ENCODE measurements around the gene CDR2. TPM values are rescaled to one million over a fixed set of nuclear protein-coding genes. Genes with fewer than 3 reads are reported as not detected.

CDR2 gene
- total RNA-seq, 1 experiment from 2014 or later: 23.9 TPM

DNA sequence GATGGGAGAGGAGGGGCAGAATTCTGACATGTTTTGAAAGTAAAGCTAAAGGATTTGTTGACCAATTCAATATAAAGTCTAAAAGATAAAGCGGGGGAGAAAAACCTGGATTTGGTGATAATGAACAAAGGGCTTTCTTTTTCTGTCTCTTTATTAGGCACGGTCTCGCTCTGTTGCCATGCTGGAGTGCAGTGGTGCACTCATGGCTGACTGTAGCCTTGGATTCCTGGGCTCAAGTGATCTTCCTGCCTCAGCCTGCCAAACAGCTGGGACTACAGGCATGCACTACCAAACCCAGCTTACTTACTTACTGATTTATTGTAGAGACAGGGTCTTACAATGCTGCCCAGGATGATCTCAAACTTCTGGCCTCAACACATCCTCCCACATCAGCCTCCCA, 7.5 kb downstream of the CDR2 start:
- ChIA-PET CTCF (interaction anchor here (1.8 kb wide), 1 partner anchor 8 kb away, joined by 7 read pairs; no protein-coding TSS in a partner anchor), POLR2A (no interaction called here)
- Mint-ChIP-seq H3K4me3 (ENCODE audit: unreplicated experiment) (no peak overlapping the region), H3K9me3 (ENCODE audit: unreplicated experiment) (no peaks in the 10 kb centered on the region), H3K27ac (ENCODE audit: low read depth, unreplicated experiment) (no peak overlapping the region), H3K27me3 (ENCODE audit: insufficient read depth, unreplicated experiment) (no peaks in the 10 kb centered on the region), H3K4me1 (ENCODE audit: insufficient read depth, unreplicated experiment) (peaks cover 20% of the 10 kb centered on the region), H3K36me3 (ENCODE audit: insufficient read depth, unreplicated experiment) (peaks cover 23% of the 10 kb centered on the region)
- intact Hi-C loops (cut with micrococcal nuclease): no loop called here
- BruUV-seq (replicated peaks): no TSS peak
- DNase-seq (ENCODE audit: unreplicated experiment): no peak
- TF ChIP-seq, protein P1, sequence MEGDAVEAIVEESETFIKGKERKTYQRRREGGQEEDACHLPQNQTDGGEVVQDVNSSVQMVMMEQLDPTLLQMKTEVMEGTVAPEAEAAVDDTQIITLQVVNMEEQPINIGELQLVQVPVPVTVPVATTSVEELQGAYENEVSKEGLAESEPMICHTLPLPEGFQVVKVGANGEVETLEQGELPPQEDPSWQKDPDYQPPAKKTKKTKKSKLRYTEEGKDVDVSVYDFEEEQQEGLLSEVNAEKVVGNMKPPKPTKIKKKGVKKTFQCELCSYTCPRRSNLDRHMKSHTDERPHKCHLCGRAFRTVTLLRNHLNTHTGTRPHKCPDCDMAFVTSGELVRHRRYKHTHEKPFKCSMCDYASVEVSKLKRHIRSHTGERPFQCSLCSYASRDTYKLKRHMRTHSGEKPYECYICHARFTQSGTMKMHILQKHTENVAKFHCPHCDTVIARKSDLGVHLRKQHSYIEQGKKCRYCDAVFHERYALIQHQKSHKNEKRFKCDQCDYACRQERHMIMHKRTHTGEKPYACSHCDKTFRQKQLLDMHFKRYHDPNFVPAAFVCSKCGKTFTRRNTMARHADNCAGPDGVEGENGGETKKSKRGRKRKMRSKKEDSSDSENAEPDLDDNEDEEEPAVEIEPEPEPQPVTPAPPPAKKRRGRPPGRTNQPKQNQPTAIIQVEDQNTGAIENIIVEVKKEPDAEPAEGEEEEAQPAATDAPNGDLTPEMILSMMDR (IDR thresholded peaks at IDR 0.05; ENCODE audit: unreplicated experiment): no peak

DNA sequence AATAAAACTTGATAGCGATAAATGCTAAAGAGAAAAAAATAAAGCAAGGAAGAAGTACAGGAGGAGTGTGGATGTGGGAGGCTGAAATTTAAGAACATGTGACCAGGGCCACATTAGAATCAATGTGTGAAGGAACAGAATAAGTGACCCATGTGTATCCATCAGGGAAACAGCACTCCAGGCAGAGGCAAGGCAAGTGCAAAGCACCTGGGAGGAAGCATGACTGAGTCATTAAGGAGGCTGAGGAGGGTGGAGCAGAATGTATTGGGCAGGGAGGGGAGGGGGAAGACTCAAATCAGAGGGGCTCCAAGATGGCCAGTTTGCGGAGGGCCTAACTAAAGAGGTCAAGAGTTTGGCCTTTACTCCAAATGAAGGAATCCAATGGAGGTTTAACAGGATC, 8.0 kb downstream of the CDR2 start:
- POLR2A ChIA-PET: no interaction called here
- no peaks in the 10 kb centered on the region for H3K27me3 Mint-ChIP-seq (ENCODE audit: insufficient read depth, unreplicated experiment)
- no peak for DNase-seq (ENCODE audit: unreplicated experiment)
- intact Hi-C loops (cut with micrococcal nuclease): no loop called here
- H3K4me3 Mint-ChIP-seq (ENCODE audit: unreplicated experiment): no peak overlapping the region
- H3K36me3 Mint-ChIP-seq (ENCODE audit: insufficient read depth, unreplicated experiment): peaks cover 23% of the 10 kb centered on the region
- H3K9me3 Mint-ChIP-seq (ENCODE audit: unreplicated experiment): no peaks in the 10 kb centered on the region
- TF ChIP-seq, protein P1 (IDR thresholded peaks at IDR 0.05; ENCODE audit: unreplicated experiment): no peak
- H3K27ac Mint-ChIP-seq (ENCODE audit: low read depth, unreplicated experiment): no peak overlapping the region
- CTCF ChIA-PET: interaction anchor here (0.6 kb wide), 1 partner anchor 66 kb away, joined by 3 read pairs; no protein-coding TSS in a partner anchor
- peaks cover 15% of the 10 kb centered on the region for H3K4me1 Mint-ChIP-seq (ENCODE audit: insufficient read depth, unreplicated experiment)
- no TSS peak for BruUV-seq (replicated peaks)

DNA sequence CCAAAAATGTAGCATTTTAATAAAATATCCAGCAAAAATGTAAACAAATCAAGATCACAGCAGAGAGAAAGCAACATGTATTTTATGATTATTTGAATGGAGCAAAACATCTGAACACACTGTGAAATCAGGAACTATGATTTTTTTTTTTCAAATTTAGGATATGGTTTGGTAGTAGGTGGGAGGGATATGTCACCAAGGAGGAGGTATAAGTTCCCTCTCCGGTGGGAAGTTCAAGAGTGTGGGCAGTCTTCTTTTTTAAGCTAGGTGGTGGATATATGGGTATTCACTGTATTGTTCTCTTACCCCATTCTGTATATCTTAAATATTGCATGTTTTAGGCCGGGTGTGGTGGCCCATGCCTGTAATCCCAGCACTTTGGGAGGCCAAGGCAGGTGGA, 10.2 kb downstream of the CDR2 start:
- no peak overlapping the region for H3K4me3 Mint-ChIP-seq (ENCODE audit: unreplicated experiment)

DNA sequence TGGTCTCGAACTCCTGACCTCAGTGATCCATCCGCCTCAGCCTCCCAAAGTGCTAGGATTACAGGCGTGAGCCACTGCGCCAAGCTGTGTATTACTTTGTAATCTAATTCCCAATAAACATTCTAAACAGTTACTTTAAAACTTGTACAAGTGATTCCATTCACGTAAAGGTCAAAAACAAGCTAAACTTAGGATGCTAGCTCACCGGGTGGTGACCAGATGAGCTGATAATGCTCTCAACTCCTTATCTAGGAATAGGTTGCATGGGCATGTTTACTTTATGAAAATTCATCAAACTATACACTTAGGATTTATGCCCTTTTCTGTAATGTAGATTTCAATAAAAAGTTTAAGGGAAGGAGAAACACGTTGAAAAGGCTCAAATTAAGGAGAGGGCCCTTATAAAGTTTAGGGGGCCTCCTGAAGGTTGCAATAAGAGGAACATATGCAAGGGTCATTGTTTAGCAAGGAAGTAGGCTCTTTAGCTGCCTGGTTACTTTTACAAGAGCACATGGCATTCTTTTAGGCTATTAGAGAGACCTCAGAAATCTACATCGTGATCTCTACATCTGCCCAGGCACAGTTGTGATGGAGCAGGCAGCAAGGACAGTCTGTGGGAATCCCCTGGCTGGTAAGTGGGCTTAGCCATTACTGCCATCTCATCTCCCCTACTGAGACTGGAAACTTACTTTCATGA, 13.3 kb downstream of the CDR2 start:
- no peak overlapping the region for H3K4me3 Mint-ChIP-seq (ENCODE audit: unreplicated experiment)
- H3K9me3 Mint-ChIP-seq (ENCODE audit: unreplicated experiment): no peaks in the 10 kb centered on the region
- no peak overlapping the region for H3K27ac Mint-ChIP-seq (ENCODE audit: low read depth, unreplicated experiment)
- BruUV-seq (replicated peaks): no TSS peak
- DNase-seq (ENCODE audit: unreplicated experiment): no peak
- intact Hi-C loops (cut with micrococcal nuclease): no loop called here
- ChIA-PET POLR2A (interaction anchor here (1.7 to 2.6 kb wide), 2 partner anchors 12 to 13 kb away, joined by 5 to 12 read pairs; no protein-coding TSS in a partner anchor), CTCF (no interaction called here)
- peaks cover 2% of the 10 kb centered on the region for H3K4me1 Mint-ChIP-seq (ENCODE audit: insufficient read depth, unreplicated experiment)
- no peaks in the 10 kb centered on the region for H3K27me3 Mint-ChIP-seq (ENCODE audit: insufficient read depth, unreplicated experiment)
- TF ChIP-seq, protein P1 (IDR thresholded peaks at IDR 0.05; ENCODE audit: unreplicated experiment): no peak
- H3K36me3 Mint-ChIP-seq (ENCODE audit: insufficient read depth, unreplicated experiment): peaks cover 49% of the 10 kb centered on the region

More for the DNA sequence above, 10.2 kb downstream of the CDR2 start:
- Mint-ChIP-seq H3K4me1 (ENCODE audit: insufficient read depth, unreplicated experiment) (peaks cover 14% of the 10 kb centered on the region), H3K36me3 (ENCODE audit: insufficient read depth, unreplicated experiment) (peaks cover 41% of the 10 kb centered on the region), H3K27me3 (ENCODE audit: insufficient read depth, unreplicated experiment) (no peaks in the 10 kb centered on the region), H3K27ac (ENCODE audit: low read depth, unreplicated experiment) (no peak overlapping the region), H3K9me3 (ENCODE audit: unreplicated experiment) (no peaks in the 10 kb centered on the region)
- DNase-seq (ENCODE audit: unreplicated experiment): no peak
- CTCF ChIA-PET: interaction anchor here (0.9 kb wide), 1 partner anchor 45 kb away, joined by 3 read pairs; no protein-coding TSS in a partner anchor
- BruUV-seq (replicated peaks): no TSS peak
- intact Hi-C loops (cut with micrococcal nuclease): no loop called here
- TF ChIP-seq, protein P1 (IDR thresholded peaks at IDR 0.05; ENCODE audit: unreplicated experiment): no peak
- POLR2A ChIA-PET: interaction anchor here (0.7 to 2.1 kb wide), 5 partner anchors 9 to 30 kb away, joined by 3 to 14 read pairs (median 4); no protein-coding TSS in a partner anchor

Data from MCF 10A (cell line).